ENCODE results near the gene LAD1. TPM values are rescaled to one million over a fixed set of nuclear protein-coding genes. Genes with fewer than 3 reads are reported as not detected.

Gene LAD1
- total RNA-seq, 1 donor from 2014 or later: 1.2 TPM

- H3K27ac Mint-ChIP-seq (ENCODE audit: unreplicated experiment): no peak overlapping the region
- Histone ChIP-seq H3K4me1 (ENCODE audit: insufficient read depth, low read length) (no peaks in the 10 kb centered on the region), H3K9me3 (ENCODE audit: insufficient read depth, low read depth, low read length) (no peaks in the 10 kb centered on the region), H3K9ac (ENCODE audit: low read length) (no peak overlapping the region), H3K27ac (ENCODE audit: low read depth, low read length) (no peak overlapping the region), H2AFZ (ENCODE audit: low read depth, low read length) (no peak overlapping the region), H3K4me2 (ENCODE audit: low read length) (no peak overlapping the region), H3K4me3 (ENCODE audit: insufficient read depth, low read depth, low read length) (no peak overlapping the region), H3K79me2 (ENCODE audit: insufficient read depth, low read length) (no peaks in the 10 kb centered on the region), H3K36me3 (ENCODE audit: insufficient read depth, low read length) (no peaks in the 10 kb centered on the region), H3K27me3 (ENCODE audit: insufficient read depth, low read length) (peaks cover 50% of the 10 kb centered on the region), H4K20me1 (ENCODE audit: insufficient read depth, low read length) (no peaks in the 10 kb centered on the region)
- peaks cover 71% of the 10 kb centered on the region for H3K27me3 Mint-ChIP-seq (ENCODE audit: low read depth, unreplicated experiment)
- FAIRE-seq (no peak), DNase-seq (ENCODE audit: low read depth) (no peak)
- H3K9me3 Mint-ChIP-seq (ENCODE audit: unreplicated experiment): peaks cover 5% of the 10 kb centered on the region
- peaks cover 3% of the 10 kb centered on the region for H3K4me1 Mint-ChIP-seq (ENCODE audit: low read depth, unreplicated experiment)
- H3K4me3 Mint-ChIP-seq (ENCODE audit: unreplicated experiment): no peak overlapping the region
- TF ChIP-seq EZH2 (IDR thresholded peaks at IDR 0.05; ENCODE audit: insufficient read depth, low read length): no peak
- TF ChIP-seq CTCF (IDR thresholded peaks at IDR 0.05; ENCODE audit: insufficient read depth, low read depth, low read length): no peak
- H3K36me3 Mint-ChIP-seq (ENCODE audit: low read depth, unreplicated experiment): peaks cover 4% of the 10 kb centered on the region
Observed at GRCh38 chr1:201370500-201370899, 28.6 kb downstream of the LAD1 start.

DNA sequence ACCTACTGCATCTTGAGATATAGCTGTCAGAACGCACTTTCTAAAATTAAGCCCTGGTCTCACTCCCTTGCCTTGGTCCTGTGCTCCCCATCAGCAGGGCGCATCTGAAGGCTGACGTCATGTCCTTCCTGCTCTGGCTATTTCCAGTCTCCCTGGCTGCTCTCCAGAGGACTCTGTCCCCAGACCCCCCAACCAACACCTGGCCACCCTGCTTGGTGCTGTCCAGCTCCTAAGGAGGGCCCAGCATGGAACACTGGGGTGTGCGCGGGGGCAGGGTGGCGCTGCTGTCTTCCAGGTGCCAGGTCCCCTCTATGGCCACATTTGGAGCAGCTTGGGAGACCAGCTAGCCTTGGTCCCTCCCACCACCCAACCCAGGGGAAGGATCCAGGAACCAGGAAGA lies 29.9 kb downstream of the LAD1 start:
- Mint-ChIP-seq H3K4me1 (ENCODE audit: low read depth, unreplicated experiment) (peaks cover 3% of the 10 kb centered on the region), H3K4me3 (ENCODE audit: unreplicated experiment) (no peak overlapping the region), H3K27me3 (ENCODE audit: low read depth, unreplicated experiment) (peaks cover 71% of the 10 kb centered on the region), H3K36me3 (ENCODE audit: low read depth, unreplicated experiment) (peaks cover 4% of the 10 kb centered on the region), H3K9me3 (ENCODE audit: unreplicated experiment) (peaks cover 5% of the 10 kb centered on the region), H3K27ac (ENCODE audit: unreplicated experiment) (no peak overlapping the region)
- Histone ChIP-seq H3K4me3 (ENCODE audit: insufficient read depth, low read depth, low read length) (no peak overlapping the region), H3K27ac (ENCODE audit: low read depth, low read length) (no peak overlapping the region), H2AFZ (ENCODE audit: low read depth, low read length) (no peak overlapping the region), H3K4me2 (ENCODE audit: low read length) (no peak overlapping the region), H3K27me3 (ENCODE audit: insufficient read depth, low read length) (peaks cover 45% of the 10 kb centered on the region), H3K4me1 (ENCODE audit: insufficient read depth, low read length) (no peaks in the 10 kb centered on the region), H3K9ac (ENCODE audit: low read length) (no peak overlapping the region), H3K36me3 (ENCODE audit: insufficient read depth, low read length) (no peaks in the 10 kb centered on the region), H3K79me2 (ENCODE audit: insufficient read depth, low read length) (no peaks in the 10 kb centered on the region), H3K9me3 (ENCODE audit: insufficient read depth, low read depth, low read length) (no peaks in the 10 kb centered on the region), H4K20me1 (ENCODE audit: insufficient read depth, low read length) (no peaks in the 10 kb centered on the region)
- no peak for DNase-seq (ENCODE audit: low read depth)
- TF ChIP-seq CTCF (IDR thresholded peaks at IDR 0.05; ENCODE audit: insufficient read depth, low read depth, low read length) (no peak), EZH2 (IDR thresholded peaks at IDR 0.05; ENCODE audit: insufficient read depth, low read length) (no peak)
- FAIRE-seq: no peak

- Histone ChIP-seq H3K4me2 (ENCODE audit: low read length) (no peak overlapping the region), H3K4me1 (ENCODE audit: insufficient read depth, low read length) (no peaks in the 10 kb centered on the region), H4K20me1 (ENCODE audit: insufficient read depth, low read length) (no peaks in the 10 kb centered on the region), H3K9me3 (ENCODE audit: insufficient read depth, low read depth, low read length) (no peaks in the 10 kb centered on the region), H3K79me2 (ENCODE audit: insufficient read depth, low read length) (no peaks in the 10 kb centered on the region), H3K9ac (ENCODE audit: low read length) (no peak overlapping the region), H3K4me3 (ENCODE audit: insufficient read depth, low read depth, low read length) (no peak overlapping the region), H3K36me3 (ENCODE audit: insufficient read depth, low read length) (no peaks in the 10 kb centered on the region), H3K27me3 (ENCODE audit: insufficient read depth, low read length) (peaks cover 35% of the 10 kb centered on the region), H2AFZ (ENCODE audit: low read depth, low read length) (no peak overlapping the region), H3K27ac (ENCODE audit: low read depth, low read length) (no peak overlapping the region)
- TF ChIP-seq CTCF (IDR thresholded peaks at IDR 0.05; ENCODE audit: insufficient read depth, low read depth, low read length) (no peak), EZH2 (IDR thresholded peaks at IDR 0.05; ENCODE audit: insufficient read depth, low read length) (no peak)
- Mint-ChIP-seq H3K27ac (ENCODE audit: unreplicated experiment) (no peak overlapping the region), H3K4me3 (ENCODE audit: unreplicated experiment) (no peak overlapping the region), H3K9me3 (ENCODE audit: unreplicated experiment) (peaks cover 5% of the 10 kb centered on the region), H3K27me3 (ENCODE audit: low read depth, unreplicated experiment) (peaks cover 63% of the 10 kb centered on the region), H3K4me1 (ENCODE audit: low read depth, unreplicated experiment) (peaks cover 3% of the 10 kb centered on the region), H3K36me3 (ENCODE audit: low read depth, unreplicated experiment) (peaks cover 4% of the 10 kb centered on the region)
- DNase-seq (ENCODE audit: low read depth) (no peak), FAIRE-seq (no peak)
Observed at GRCh38 chr1:201366696-201367095, 32.4 kb downstream of the LAD1 start.

Data from astrocyte (in vitro differentiated cells and primary cell).